Fibroblast of lung (primary cell): ENCODE measurements around the gene SLC35G2. TPM values are rescaled to one million over a fixed set of nuclear protein-coding genes. Genes with fewer than 3 reads are reported as not detected.
"Not testable (repeated sequence)": the region's sequence is repeated elsewhere in the genome, so short reads cannot be mapped to it uniquely, and the experiment has no call there.

Experiments used
- DNase-seq, 2 donors: peaks; one replicate each; pipeline versions ENCODE4 v3.0.0 to v3.0.0-alpha.2; 2010; ENCODE audit warnings: low read depth in 2 of 2
- H2AFZ ChIP-seq: 2 replicates; pipeline ENCODE4 v1.5.1; 2012; ENCODE audit warnings: low read length, control low read depth, inconsistent platforms
- H3K27ac ChIP-seq: 2 replicates; pipeline ENCODE4 v1.5.1; 2011; ENCODE audit warnings: low read length, control low read depth; ENCODE audit not compliant: insufficient read depth
- H3K27me3 ChIP-seq: 2 replicates; pipeline ENCODE4 v1.5.1; 2011; ENCODE audit warnings: mild to moderate bottlenecking, low read length; ENCODE audit not compliant: control insufficient read depth, insufficient read depth
- H3K36me3 ChIP-seq: 2 replicates; pipeline ENCODE4 v1.5.1; 2011; ENCODE audit warnings: low read length; ENCODE audit not compliant: control insufficient read depth, insufficient read depth
- H3K4me1 ChIP-seq: 2 replicates; pipeline ENCODE4 v1.5.1; 2011; ENCODE audit warnings: low read length; ENCODE audit not compliant: control insufficient read depth, insufficient read depth; ENCODE audit errors: extremely low read depth
- H3K4me2 ChIP-seq: 2 replicates; pipeline ENCODE4 v1.5.1; 2011; ENCODE audit warnings: low read length, control low read depth; ENCODE audit not compliant: insufficient read depth; ENCODE audit errors: extremely low read depth
- H3K4me3 ChIP-seq, 4 experiments: fragments of 200-600 bp in 1 of 4; sonication (generic) in 1 of 4; replicated peaks in 1 of 4; 2 replicates each; pipeline ENCODE4 v1.5.1; 2011 to 2016; ENCODE audit warnings: low read length in 4 of 4, low read depth in 3 of 4, mild to moderate bottlenecking in 3 of 4, control low read depth in 2 of 4, inconsistent platforms in 1 of 4, mixed read lengths in 1 of 4; ENCODE audit not compliant: insufficient read depth in 1 of 4; ENCODE audit errors: control extremely low read depth in 1 of 4
- H3K79me2 ChIP-seq: 2 replicates; pipeline ENCODE4 v1.5.1; 2012; ENCODE audit warnings: mild to moderate bottlenecking, low read length, inconsistent platforms; ENCODE audit not compliant: control insufficient read depth, insufficient read depth
- H3K9ac ChIP-seq: 2 replicates; pipeline ENCODE4 v1.5.1; 2011; ENCODE audit warnings: mild to moderate bottlenecking, low read length, control low read depth; ENCODE audit not compliant: insufficient read depth
- H3K9me3 ChIP-seq: 2 replicates; pipeline ENCODE4 v1.5.1; 2012; ENCODE audit warnings: low read depth, low read length; ENCODE audit not compliant: control insufficient read depth, insufficient read depth
- H4K20me1 ChIP-seq: 2 replicates; pipeline ENCODE4 v1.5.1; 2011; ENCODE audit warnings: low read length; ENCODE audit not compliant: control insufficient read depth, insufficient read depth; ENCODE audit errors: extremely low read depth
- EZH2 ChIP-seq: IDR thresholded peaks from 2 replicates; pipeline ENCODE4 v1.5.1; 2012; ENCODE audit warnings: low read length, control low read depth, mild to moderate bottlenecking; ENCODE audit errors: missing control alignments
- polyA plus RNA-seq, 2 donors: library from polyadenylated mRNA; depleted of rRNA in 1 of 2; stranded (reverse) in 1 of 2; unstranded in 1 of 2; fragments of >200 nt; gene quantifications; 2 replicates each; pipeline ENCODE4 v1.2.1, GENCODE V29; 2011 to 2012; ENCODE audit warnings: missing spikeins in 1 of 2
- total RNA-seq: library from RNA; depleted of rRNA; stranded (reverse); fragments of >200 nt; gene quantifications from 2 replicates; pipeline ENCODE4 v1.2.1, GENCODE V29; 2014
- TF ChIP-seq, protein P1 (sequence below), 2 donors: IDR thresholded peaks in 1 of 2; conservative IDR thresholded peaks in 1 of 2; 1 replicate in 1 of 2; 2 replicates in 1 of 2; pipeline ENCODE4 v1.5.1; 2011 to 2012; ENCODE audit warnings: low read length in 2 of 2, control low read depth in 1 of 2, inconsistent platforms in 1 of 2, low read depth in 1 of 2, mild to moderate bottlenecking in 1 of 2

SLC35G2 gene
- total and polyA plus RNA-seq, 2 donors (not counting 1 experiment from before 2014, with no cell fraction given), result 14.9 to 15.4 TPM

GRCh38 chr3:136893848-136894443, 75.0 kb downstream of the SLC35G2 start:
- DNase-seq, result peak; percentile 39 to 82
- no peaks in the 10 kb centered on the region for H4K20me1 ChIP-seq
- peaks cover 50% of the 10 kb centered on the region for H3K79me2 ChIP-seq
- no peaks in the 10 kb centered on the region for H3K4me1 ChIP-seq
- no peak for TF ChIP-seq EZH2
- TF ChIP-seq, protein P1, sequence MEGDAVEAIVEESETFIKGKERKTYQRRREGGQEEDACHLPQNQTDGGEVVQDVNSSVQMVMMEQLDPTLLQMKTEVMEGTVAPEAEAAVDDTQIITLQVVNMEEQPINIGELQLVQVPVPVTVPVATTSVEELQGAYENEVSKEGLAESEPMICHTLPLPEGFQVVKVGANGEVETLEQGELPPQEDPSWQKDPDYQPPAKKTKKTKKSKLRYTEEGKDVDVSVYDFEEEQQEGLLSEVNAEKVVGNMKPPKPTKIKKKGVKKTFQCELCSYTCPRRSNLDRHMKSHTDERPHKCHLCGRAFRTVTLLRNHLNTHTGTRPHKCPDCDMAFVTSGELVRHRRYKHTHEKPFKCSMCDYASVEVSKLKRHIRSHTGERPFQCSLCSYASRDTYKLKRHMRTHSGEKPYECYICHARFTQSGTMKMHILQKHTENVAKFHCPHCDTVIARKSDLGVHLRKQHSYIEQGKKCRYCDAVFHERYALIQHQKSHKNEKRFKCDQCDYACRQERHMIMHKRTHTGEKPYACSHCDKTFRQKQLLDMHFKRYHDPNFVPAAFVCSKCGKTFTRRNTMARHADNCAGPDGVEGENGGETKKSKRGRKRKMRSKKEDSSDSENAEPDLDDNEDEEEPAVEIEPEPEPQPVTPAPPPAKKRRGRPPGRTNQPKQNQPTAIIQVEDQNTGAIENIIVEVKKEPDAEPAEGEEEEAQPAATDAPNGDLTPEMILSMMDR (conservative IDR thresholded peaks at IDR 0.05 in 1 of 2, IDR thresholded peaks at IDR 0.05 in 1 of 2; ENCODE audit: low read depth in 1 of 2, low read length in 2 of 2), result no peak
- no peak overlapping the region for H3K27ac ChIP-seq
- H3K4me2 ChIP-seq, result peak overlapping the region; percentile 52
- no peak overlapping the region for H3K4me3 ChIP-seq
- H3K9ac ChIP-seq, result no peak overlapping the region
- no peaks in the 10 kb centered on the region for H3K27me3 ChIP-seq
- H2AFZ ChIP-seq, result no peak overlapping the region
- H3K36me3 ChIP-seq, result no peaks in the 10 kb centered on the region
- H3K9me3 ChIP-seq, result no peaks in the 10 kb centered on the region

DNA sequence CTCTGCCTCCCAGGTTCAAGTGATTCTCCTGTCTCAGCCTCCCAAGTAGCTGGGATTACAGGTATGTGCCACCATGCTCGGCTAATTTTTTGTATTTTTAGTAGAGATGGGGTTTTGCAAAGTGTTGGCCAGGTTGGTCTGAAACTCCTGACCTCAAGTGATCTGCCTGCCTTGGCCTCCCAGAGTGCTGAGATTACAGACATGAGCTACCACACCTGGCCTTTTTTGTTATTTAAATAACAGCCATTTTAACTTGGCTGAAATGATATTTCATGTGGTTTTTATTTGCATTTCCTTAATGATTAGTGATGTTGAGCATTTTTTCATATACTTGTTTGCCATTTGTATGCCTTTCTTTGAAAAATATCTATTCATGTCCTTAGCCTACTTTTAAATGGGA, 78.2 kb downstream of the SLC35G2 start:
- H3K4me3 ChIP-seq, H3K4me2 ChIP-seq, H4K20me1 ChIP-seq, H3K36me3 ChIP-seq, H3K9ac ChIP-seq, H3K4me1 ChIP-seq, H2AFZ ChIP-seq, H3K9me3 ChIP-seq, H3K27me3 ChIP-seq, H3K27ac ChIP-seq, DNase-seq: not testable (repeated sequence)
- H3K79me2 ChIP-seq, result peaks cover 49% of the 10 kb centered on the region

GRCh38 chr3:136898549-136898948, 79.6 kb downstream of the SLC35G2 start:
- Histone ChIP-seq H3K9me3 (no peaks in the 10 kb centered on the region), H2AFZ (no peak overlapping the region), H3K79me2 (peaks cover 47% of the 10 kb centered on the region), H3K4me1 (no peaks in the 10 kb centered on the region), H3K27ac (no peak overlapping the region), H3K36me3 (no peaks in the 10 kb centered on the region), H3K4me3 (no peak overlapping the region), H3K4me2 (no peak overlapping the region), H3K27me3 (no peaks in the 10 kb centered on the region), H4K20me1 (no peaks in the 10 kb centered on the region), H3K9ac (no peak overlapping the region)
- DNase-seq, result no peak
- TF ChIP-seq, protein P1 (conservative IDR thresholded peaks at IDR 0.05 in 1 of 2, IDR thresholded peaks at IDR 0.05 in 1 of 2; ENCODE audit: low read depth in 1 of 2, low read length in 2 of 2), result no peak
- no peak for TF ChIP-seq EZH2
